ENCODE measurements around the gene SLC16A10.

DNA sequence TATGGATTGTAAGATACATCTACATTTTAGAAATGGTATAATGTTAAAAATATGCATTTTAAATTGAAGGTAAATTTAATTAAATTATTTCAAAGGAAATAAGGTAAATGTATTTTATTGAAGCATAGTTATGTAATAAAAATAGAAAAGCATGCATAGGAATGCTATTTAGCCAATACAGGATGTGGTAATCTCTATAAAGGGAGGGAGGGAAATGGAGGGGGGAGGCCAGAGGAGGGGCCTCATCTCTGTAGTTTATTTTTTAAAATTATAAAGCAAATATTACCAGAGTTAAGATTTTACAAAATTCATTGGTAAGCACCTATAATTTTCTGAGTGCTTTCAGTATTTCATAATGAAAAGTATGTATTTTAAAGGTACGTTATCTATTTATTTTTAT, 27.2 kb downstream of the SLC16A10 start:
- no peak for TF ChIP-seq POLR2A (IDR thresholded peaks at IDR 0.05)
- TF ChIP-seq, protein P1, sequence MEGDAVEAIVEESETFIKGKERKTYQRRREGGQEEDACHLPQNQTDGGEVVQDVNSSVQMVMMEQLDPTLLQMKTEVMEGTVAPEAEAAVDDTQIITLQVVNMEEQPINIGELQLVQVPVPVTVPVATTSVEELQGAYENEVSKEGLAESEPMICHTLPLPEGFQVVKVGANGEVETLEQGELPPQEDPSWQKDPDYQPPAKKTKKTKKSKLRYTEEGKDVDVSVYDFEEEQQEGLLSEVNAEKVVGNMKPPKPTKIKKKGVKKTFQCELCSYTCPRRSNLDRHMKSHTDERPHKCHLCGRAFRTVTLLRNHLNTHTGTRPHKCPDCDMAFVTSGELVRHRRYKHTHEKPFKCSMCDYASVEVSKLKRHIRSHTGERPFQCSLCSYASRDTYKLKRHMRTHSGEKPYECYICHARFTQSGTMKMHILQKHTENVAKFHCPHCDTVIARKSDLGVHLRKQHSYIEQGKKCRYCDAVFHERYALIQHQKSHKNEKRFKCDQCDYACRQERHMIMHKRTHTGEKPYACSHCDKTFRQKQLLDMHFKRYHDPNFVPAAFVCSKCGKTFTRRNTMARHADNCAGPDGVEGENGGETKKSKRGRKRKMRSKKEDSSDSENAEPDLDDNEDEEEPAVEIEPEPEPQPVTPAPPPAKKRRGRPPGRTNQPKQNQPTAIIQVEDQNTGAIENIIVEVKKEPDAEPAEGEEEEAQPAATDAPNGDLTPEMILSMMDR (IDR thresholded peaks at IDR 0.05): no peak
